K562 (cell line): Measurements from ENCODE around the gene HES4. TPM values are rescaled to one million over a fixed set of nuclear protein-coding genes. Genes with fewer than 3 reads are reported as not detected.

Experiments
- ATAC-seq: fragments of 200-7000 bp; cut with Tn5 transposase; 3 replicates; pipeline ENCODE4 v1.9.1; 2020; ENCODE audit warnings: moderate library complexity
- BruUV-seq: library from RNA; stranded (reverse); fragments of 400-500 nt; replicated peaks from 2 replicates; lab custom pipeline; 2021; lab: Mats Ljungman, UMichigan
- CTCF ChIA-PET: fragments of 300-600 bp; formaldehyde crosslinking; extraction: SDS; loops from one replicate; lab custom pipeline; 2021; ENCODE audit warnings: low intra/inter-chr PET ratio; lab: Yijun Ruan, JAX
- POLR2A ChIA-PET: fragments of 300-600, 350-650 bp; sonication (Branson Sonifier 250); formaldehyde crosslinking; extraction: SDS; loops from one replicate; lab custom pipeline; 2021; ENCODE audit warnings: antibody characterized with exemption, inconsistent platforms; lab: Yijun Ruan, JAX
- DNase-seq, 4 experiments: peaks; one replicate each; pipeline versions ENCODE4 v3.0.0 to v3.0.0-alpha.2; 2011 to 2018; ENCODE audit warnings: low spot score in 3 of 4, mixed read lengths in 3 of 4; ENCODE audit errors: extremely low read depth in 1 of 4
- FAIRE-seq: peaks from 2 replicates; lab custom pipeline; 2011; peaks lifted over from hg19 to GRCh38; lab: Jason Lieb, UNC
- H2AFZ ChIP-seq: 2 replicates; pipeline ENCODE4 v1.6.0; 2011; ENCODE audit warnings: low read depth, low read length, control low read depth, inconsistent platforms
- H3K27ac ChIP-seq: fragments of 200-600 bp; 3 replicates; pipeline ENCODE4 v1.8.0; 2011; ENCODE audit warnings: low read depth, mild to moderate bottlenecking, control low read depth, inconsistent platforms, low read length, moderate library complexity, mixed read lengths; ENCODE audit errors: extremely low read depth
- H3K27me3 ChIP-seq, 2 experiments: fragments of 300-600 bp in 1 of 2; 2 replicates in 1 of 2; 3 replicates in 1 of 2; pipeline versions ENCODE4 v1.6.0 to v1.8.0; 2011; ENCODE audit warnings: inconsistent platforms in 2 of 2, low read length in 2 of 2, mild to moderate bottlenecking in 1 of 2, mixed read lengths in 1 of 2, moderate library complexity in 1 of 2; ENCODE audit not compliant: control insufficient read depth in 2 of 2, insufficient read depth in 2 of 2
- H3K36me3 ChIP-seq: fragments of 300-600 bp; 3 replicates; pipeline ENCODE4 v1.8.0; 2011; ENCODE audit warnings: mild to moderate bottlenecking, low read length, inconsistent platforms; ENCODE audit not compliant: control insufficient read depth, insufficient read depth
- H3K4me1 ChIP-seq, 2 experiments: fragments of 200-600 bp in 1 of 2; replicated peaks in 1 of 2; 2 replicates in 1 of 2; 3 replicates in 1 of 2; pipeline versions ENCODE4 v1.5.1 to v1.8.0; 2011; ENCODE audit warnings: inconsistent platforms in 2 of 2, low read length in 2 of 2, mild to moderate bottlenecking in 1 of 2, mixed read lengths in 1 of 2, moderate library complexity in 1 of 2; ENCODE audit not compliant: control insufficient read depth in 2 of 2, insufficient read depth in 2 of 2
- H3K4me2 ChIP-seq: 2 replicates; pipeline ENCODE4 v1.6.1; 2011; ENCODE audit warnings: low read length, control low read depth, inconsistent platforms, mixed read lengths; ENCODE audit not compliant: insufficient read depth
- H3K4me3 ChIP-seq: fragments of 200-600 bp; sonication (generic), shearing (Covaris generic); 2 replicates; pipeline ENCODE4 v1.5.1; 2016; ENCODE audit warnings: control low read depth, inconsistent platforms
- H3K79me2 ChIP-seq: fragments of 200-600 bp; 3 replicates; pipeline ENCODE4 v1.8.0; 2011; ENCODE audit warnings: low read length, inconsistent platforms; ENCODE audit not compliant: control insufficient read depth, insufficient read depth
- H3K9ac ChIP-seq, 2 experiments: 2 replicates each; pipeline versions ENCODE4 v1.6.0 to v1.6.1; 2011; ENCODE audit warnings: low read depth in 2 of 2, low read length in 2 of 2, control low read depth in 1 of 2, inconsistent platforms in 1 of 2, mild to moderate bottlenecking in 1 of 2, mixed read lengths in 1 of 2; ENCODE audit not compliant: insufficient read depth in 1 of 2
- H3K9me1 ChIP-seq: one replicate; pipeline ENCODE4 v1.6.0; 2011; ENCODE audit warnings: inconsistent platforms, mild to moderate bottlenecking, low read length, moderate library complexity; ENCODE audit not compliant: control insufficient read depth, insufficient read depth
- H3K9me3 ChIP-seq: replicated peaks from 2 replicates; pipeline ENCODE4 v1.5.1; 2011; ENCODE audit warnings: low read depth, low read length, inconsistent platforms; ENCODE audit not compliant: control insufficient read depth, insufficient read depth
- H4K20me1 ChIP-seq: replicated peaks from 2 replicates; pipeline ENCODE4 v1.6.1; 2011; ENCODE audit warnings: low read length, inconsistent platforms, mixed read lengths; ENCODE audit not compliant: control insufficient read depth, insufficient read depth
- DNMT1 ChIP-seq: fragments of 450-650 bp; IDR thresholded peaks from 2 replicates; pipeline ENCODE4 v1.6.1; 2016; ENCODE audit warnings: antibody characterized with exemption, mild to moderate bottlenecking
- KHSRP ChIP-seq: fragments of 450-650 bp; IDR thresholded peaks from 2 replicates; pipeline ENCODE4 v1.6.1; 2017
- NCOA4 ChIP-seq: fragments of 450-650 bp; IDR thresholded peaks from 2 replicates; pipeline ENCODE4 v1.6.1; 2018; ENCODE audit warnings: mild to moderate bottlenecking; ENCODE audit not compliant: partially characterized antibody
- PCBP1 ChIP-seq: fragments of 200-400 bp; formaldehyde crosslinking; IDR thresholded peaks from 2 replicates; pipeline ENCODE4 v1.6.1; 2018; ENCODE audit warnings: mild to moderate bottlenecking, low read depth, low read length; ENCODE audit not compliant: poor library complexity, severe bottlenecking
- WGBS: fragments of 100-300 bp; shearing (Covaris generic); methylation state at CpG from one replicate; pipeline ENCODE4 v1.1.6; 2016; ENCODE audit warnings: low coverage, mixed read lengths; ENCODE audit not compliant: insufficient coverage; ENCODE audit errors: missing lambda C conversion rate; 5-methylcytosine and 5-hydroxymethylcytosine counted together
- in situ Hi-C: fragments of 300-500 bp; cut with MboI; formaldehyde crosslinking; loops from 4 replicates; pipeline ENCODE4 v1.15.0; 2018; ENCODE audit warnings: inconsistent platforms, mixed read lengths
- intact Hi-C: fragments of 100-400 bp; cut with micrococcal nuclease; formaldehyde crosslinking; loops from 2 replicates; pipeline ENCODE4 v1.14.2; 2022
- polyA plus RNA-seq, 8 experiments: library from polyadenylated mRNA; depleted of rRNA in 4 of 8; stranded (reverse) in 5 of 8; unstranded in 3 of 8; fragments of >200 nt; fragmentation: Nextera tagmentation in 2 of 8; fragmentation: Illumina TruSeq in 1 of 8; extraction: Ambion mirVana in 2 of 8; extraction: Trizol in 1 of 8; gene quantifications; 2 replicates each; pipeline versions ENCODE4 v1.2.1 to v1.2.3, GENCODE V29; 2011 to 2014; ENCODE audit warnings: inconsistent platforms in 1 of 8, missing spikeins in 1 of 8
- total RNA-seq, 7 experiments: library from RNA; depleted of rRNA in 6 of 7; stranded (reverse); fragments of >200 nt in 6 of 7; fragmentation: Illumina TruSeq in 2 of 7; extraction: Trizol in 2 of 7; gene quantifications; 2 replicates each; pipeline versions ENCODE4 v1.2.1 to v1.2.3, GENCODE V29; 2011 to 2021; ENCODE audit warnings: low replicate concordance in 1 of 7
- TF ChIP-seq, protein P1 (sequence below): fragments of 450-650 bp; IDR thresholded peaks from 2 replicates; pipeline ENCODE4 v1.6.1; 2016; ENCODE audit warnings: mild to moderate bottlenecking, moderate library complexity

Gene HES4
- total and polyA plus RNA-seq, 9 of the 15 experiments (the other 6 are each of a cell fraction or from before 2014, with no cell fraction given), result 0.21 to 43.7 (median 5.3) TPM; not detected in 2

GRCh38 chr1:974293-974640, 25.6 kb downstream of the HES4 start:
- no peak overlapping the region for H3K9ac ChIP-seq
- ATAC-seq (no peak), DNase-seq (no peak), FAIRE-seq (no peak)
- H3K4me1 ChIP-seq, result peaks cover 0 to 74% of the 10 kb centered on the region in 2 experiments; a peak in 3 of 5 replicates
- no peak overlapping the region for H3K4me2 ChIP-seq
- no peak for TF ChIP-seq KHSRP
- peak; percentile 17 for TF ChIP-seq PCBP1
- no peak for TF ChIP-seq DNMT1
- TF ChIP-seq NCOA4, result no peak
- TF ChIP-seq, protein P1, sequence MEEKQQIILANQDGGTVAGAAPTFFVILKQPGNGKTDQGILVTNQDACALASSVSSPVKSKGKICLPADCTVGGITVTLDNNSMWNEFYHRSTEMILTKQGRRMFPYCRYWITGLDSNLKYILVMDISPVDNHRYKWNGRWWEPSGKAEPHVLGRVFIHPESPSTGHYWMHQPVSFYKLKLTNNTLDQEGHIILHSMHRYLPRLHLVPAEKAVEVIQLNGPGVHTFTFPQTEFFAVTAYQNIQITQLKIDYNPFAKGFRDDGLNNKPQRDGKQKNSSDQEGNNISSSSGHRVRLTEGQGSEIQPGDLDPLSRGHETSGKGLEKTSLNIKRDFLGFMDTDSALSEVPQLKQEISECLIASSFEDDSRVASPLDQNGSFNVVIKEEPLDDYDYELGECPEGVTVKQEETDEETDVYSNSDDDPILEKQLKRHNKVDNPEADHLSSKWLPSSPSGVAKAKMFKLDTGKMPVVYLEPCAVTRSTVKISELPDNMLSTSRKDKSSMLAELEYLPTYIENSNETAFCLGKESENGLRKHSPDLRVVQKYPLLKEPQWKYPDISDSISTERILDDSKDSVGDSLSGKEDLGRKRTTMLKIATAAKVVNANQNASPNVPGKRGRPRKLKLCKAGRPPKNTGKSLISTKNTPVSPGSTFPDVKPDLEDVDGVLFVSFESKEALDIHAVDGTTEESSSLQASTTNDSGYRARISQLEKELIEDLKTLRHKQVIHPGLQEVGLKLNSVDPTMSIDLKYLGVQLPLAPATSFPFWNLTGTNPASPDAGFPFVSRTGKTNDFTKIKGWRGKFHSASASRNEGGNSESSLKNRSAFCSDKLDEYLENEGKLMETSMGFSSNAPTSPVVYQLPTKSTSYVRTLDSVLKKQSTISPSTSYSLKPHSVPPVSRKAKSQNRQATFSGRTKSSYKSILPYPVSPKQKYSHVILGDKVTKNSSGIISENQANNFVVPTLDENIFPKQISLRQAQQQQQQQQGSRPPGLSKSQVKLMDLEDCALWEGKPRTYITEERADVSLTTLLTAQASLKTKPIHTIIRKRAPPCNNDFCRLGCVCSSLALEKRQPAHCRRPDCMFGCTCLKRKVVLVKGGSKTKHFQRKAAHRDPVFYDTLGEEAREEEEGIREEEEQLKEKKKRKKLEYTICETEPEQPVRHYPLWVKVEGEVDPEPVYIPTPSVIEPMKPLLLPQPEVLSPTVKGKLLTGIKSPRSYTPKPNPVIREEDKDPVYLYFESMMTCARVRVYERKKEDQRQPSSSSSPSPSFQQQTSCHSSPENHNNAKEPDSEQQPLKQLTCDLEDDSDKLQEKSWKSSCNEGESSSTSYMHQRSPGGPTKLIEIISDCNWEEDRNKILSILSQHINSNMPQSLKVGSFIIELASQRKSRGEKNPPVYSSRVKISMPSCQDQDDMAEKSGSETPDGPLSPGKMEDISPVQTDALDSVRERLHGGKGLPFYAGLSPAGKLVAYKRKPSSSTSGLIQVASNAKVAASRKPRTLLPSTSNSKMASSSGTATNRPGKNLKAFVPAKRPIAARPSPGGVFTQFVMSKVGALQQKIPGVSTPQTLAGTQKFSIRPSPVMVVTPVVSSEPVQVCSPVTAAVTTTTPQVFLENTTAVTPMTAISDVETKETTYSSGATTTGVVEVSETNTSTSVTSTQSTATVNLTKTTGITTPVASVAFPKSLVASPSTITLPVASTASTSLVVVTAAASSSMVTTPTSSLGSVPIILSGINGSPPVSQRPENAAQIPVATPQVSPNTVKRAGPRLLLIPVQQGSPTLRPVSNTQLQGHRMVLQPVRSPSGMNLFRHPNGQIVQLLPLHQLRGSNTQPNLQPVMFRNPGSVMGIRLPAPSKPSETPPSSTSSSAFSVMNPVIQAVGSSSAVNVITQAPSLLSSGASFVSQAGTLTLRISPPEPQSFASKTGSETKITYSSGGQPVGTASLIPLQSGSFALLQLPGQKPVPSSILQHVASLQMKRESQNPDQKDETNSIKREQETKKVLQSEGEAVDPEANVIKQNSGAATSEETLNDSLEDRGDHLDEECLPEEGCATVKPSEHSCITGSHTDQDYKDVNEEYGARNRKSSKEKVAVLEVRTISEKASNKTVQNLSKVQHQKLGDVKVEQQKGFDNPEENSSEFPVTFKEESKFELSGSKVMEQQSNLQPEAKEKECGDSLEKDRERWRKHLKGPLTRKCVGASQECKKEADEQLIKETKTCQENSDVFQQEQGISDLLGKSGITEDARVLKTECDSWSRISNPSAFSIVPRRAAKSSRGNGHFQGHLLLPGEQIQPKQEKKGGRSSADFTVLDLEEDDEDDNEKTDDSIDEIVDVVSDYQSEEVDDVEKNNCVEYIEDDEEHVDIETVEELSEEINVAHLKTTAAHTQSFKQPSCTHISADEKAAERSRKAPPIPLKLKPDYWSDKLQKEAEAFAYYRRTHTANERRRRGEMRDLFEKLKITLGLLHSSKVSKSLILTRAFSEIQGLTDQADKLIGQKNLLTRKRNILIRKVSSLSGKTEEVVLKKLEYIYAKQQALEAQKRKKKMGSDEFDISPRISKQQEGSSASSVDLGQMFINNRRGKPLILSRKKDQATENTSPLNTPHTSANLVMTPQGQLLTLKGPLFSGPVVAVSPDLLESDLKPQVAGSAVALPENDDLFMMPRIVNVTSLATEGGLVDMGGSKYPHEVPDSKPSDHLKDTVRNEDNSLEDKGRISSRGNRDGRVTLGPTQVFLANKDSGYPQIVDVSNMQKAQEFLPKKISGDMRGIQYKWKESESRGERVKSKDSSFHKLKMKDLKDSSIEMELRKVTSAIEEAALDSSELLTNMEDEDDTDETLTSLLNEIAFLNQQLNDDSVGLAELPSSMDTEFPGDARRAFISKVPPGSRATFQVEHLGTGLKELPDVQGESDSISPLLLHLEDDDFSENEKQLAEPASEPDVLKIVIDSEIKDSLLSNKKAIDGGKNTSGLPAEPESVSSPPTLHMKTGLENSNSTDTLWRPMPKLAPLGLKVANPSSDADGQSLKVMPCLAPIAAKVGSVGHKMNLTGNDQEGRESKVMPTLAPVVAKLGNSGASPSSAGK, result no peak
- H4K20me1 ChIP-seq, result no peaks in the 10 kb centered on the region
- no peaks in the 10 kb centered on the region for H3K36me3 ChIP-seq
- no peak overlapping the region for H2AFZ ChIP-seq
- ChIA-PET POLR2A (interaction anchor here (1.0 kb wide), 1 partner anchor 9 kb away, joined by 3 read pairs; no protein-coding TSS in a partner anchor), CTCF (no interaction called here)
- H3K9me3 ChIP-seq, result peaks cover 3% of the 10 kb centered on the region
- no peak overlapping the region for H3K4me3 ChIP-seq
- H3K9me1 ChIP-seq, result no peaks in the 10 kb centered on the region
- no TSS peak for BruUV-seq
- H3K27me3 ChIP-seq, result peaks cover 4 to 49% of the 10 kb centered on the region in 2 experiments; a peak in 3 of 5 replicates
- intact Hi-C loops (no loop called here), in situ Hi-C loops (no loop called here)
- no peak overlapping the region for H3K27ac ChIP-seq
- 36% methylated on average over 11 of the region's 11 CpGs for WGBS
- H3K79me2 ChIP-seq, result no peaks in the 10 kb centered on the region
